G401 (cell line): Measurements from ENCODE around the gene PACS1. TPM values are rescaled to one million over a fixed set of nuclear protein-coding genes. Genes with fewer than 3 reads are reported as not detected.
"Not testable (repeated sequence)": the region's sequence is repeated elsewhere in the genome, so short reads cannot be mapped to it uniquely, and the experiment has no call there.

ENCODE experiments used
- DNase-seq: peaks from one replicate; pipeline ENCODE4 v3.0.0-alpha.2; 2015; ENCODE audit warnings: low spot score
- in situ Hi-C: cut with HindIII; loops from 2 replicates; pipeline ENCODE4 v1.10.0; 2016; ENCODE audit warnings: low sequenced_read_pairs, mixed read lengths
- total RNA-seq: library from RNA; depleted of rRNA; stranded (reverse); fragments of >200 nt; shearing (Covaris generic); gene quantifications from 2 replicates; pipeline ENCODE4 v1.2.3, GENCODE V29; 2014

PACS1 gene
- total RNA-seq, 1 experiment from 2014 or later: 23.2 TPM

GRCh38 chr11:66070604-66071380 is 720 bp downstream of the PACS1 start:
- in situ Hi-C loops: no loop called here
- DNase-seq: no peak

- in situ Hi-C loops: no loop called here
- DNase-seq: peak; percentile 52
Observed at GRCh38 chr11:66071381-66071801, 1.3 kb downstream of the PACS1 start.

GRCh38 chr11:66072081-66072480 is 2.0 kb downstream of the PACS1 start:
- in situ Hi-C loops: no loop called here
- no peak for DNase-seq

GRCh38 chr11:66072518-66072917 is 2.4 kb downstream of the PACS1 start:
- DNase-seq: no peak
- in situ Hi-C loops: no loop called here

GRCh38 chr11:66073669-66074068 is 3.6 kb downstream of the PACS1 start:
- in situ Hi-C loops: no loop called here
- DNase-seq: no peak

- no peak for DNase-seq
- in situ Hi-C loops: no loop called here
Observed at GRCh38 chr11:66075273-66075672, 5.2 kb downstream of the PACS1 start.

GRCh38 chr11:66076561-66076960 is 6.5 kb downstream of the PACS1 start:
- DNase-seq: no peak
- in situ Hi-C loops: no loop called here

GRCh38 chr11:66077927-66078326 is 7.9 kb downstream of the PACS1 start:
- in situ Hi-C loops: no loop called here
- DNase-seq: no peak

- DNase-seq, in situ Hi-C loops: not testable (repeated sequence)
Observed at GRCh38 chr11:66078949-66079348, 8.9 kb downstream of the PACS1 start.

- in situ Hi-C loops: no loop called here
- DNase-seq: no peak
Observed at GRCh38 chr11:66080055-66080817, 10.2 kb downstream of the PACS1 start.

GRCh38 chr11:66081505-66081904 is 11.4 kb downstream of the PACS1 start:
- peak; percentile 82 for DNase-seq
- in situ Hi-C loops: no loop called here

- DNase-seq: peak; percentile 61
- in situ Hi-C loops: no loop called here
Observed at GRCh38 chr11:66082946-66083698, 13.1 kb downstream of the PACS1 start.

- DNase-seq: peak; percentile 39
- in situ Hi-C loops: no loop called here
Observed at GRCh38 chr11:66083767-66084166, 13.7 kb downstream of the PACS1 start.

- in situ Hi-C loops: no loop called here
- DNase-seq: peak; percentile 60
Observed at GRCh38 chr11:66084821-66085475, 14.9 kb downstream of the PACS1 start.

- in situ Hi-C loops: no loop called here
- DNase-seq: no peak
Observed at GRCh38 chr11:66087148-66087908, 17.3 kb downstream of the PACS1 start.

GRCh38 chr11:66089067-66089466 is 19.0 kb downstream of the PACS1 start:
- no peak for DNase-seq
- in situ Hi-C loops: no loop called here

- no peak for DNase-seq
- in situ Hi-C loops: no loop called here
Observed at GRCh38 chr11:66090288-66090687, 20.2 kb downstream of the PACS1 start.

- in situ Hi-C loops, DNase-seq: not testable (repeated sequence)
Observed at GRCh38 chr11:66092125-66092524, 22.1 kb downstream of the PACS1 start.

GRCh38 chr11:66099746-66100145 is 29.7 kb downstream of the PACS1 start:
- DNase-seq, in situ Hi-C loops: not testable (repeated sequence)
